HepG2 (cell line): Measurements from ENCODE around the gene AARSD1. TPM values are rescaled to one million over a fixed set of nuclear protein-coding genes. Genes with fewer than 3 reads are reported as not detected.
A peak's percentile ranks its signal among the peaks of the same experiment; 100 is the strongest.

Experiments used
- FOXM1 ChIP-seq: sonication (generic); formaldehyde crosslinking; IDR thresholded peaks from 2 replicates; pipeline ENCODE4 v1.5.0; 2020; ENCODE audit warnings: missing genetic modification reagents
- HIVEP1 ChIP-seq: sonication (generic); formaldehyde crosslinking; IDR thresholded peaks from 2 replicates; pipeline ENCODE4 v1.4.0; 2020; ENCODE audit warnings: mild to moderate bottlenecking, missing genetic modification reagents
- HNRNPK ChIP-seq: fragments of 200-400 bp; formaldehyde crosslinking; IDR thresholded peaks from 2 replicates; pipeline ENCODE4 v1.6.1; 2018; ENCODE audit warnings: low read length, low read depth, moderate library complexity, mild to moderate bottlenecking; ENCODE audit not compliant: poor library complexity, severe bottlenecking
- NFKB2 ChIP-seq: sonication (generic); formaldehyde crosslinking; IDR thresholded peaks from 2 replicates; pipeline ENCODE4 v1.4.0; 2020; ENCODE audit warnings: missing genetic modification reagents, borderline replicate concordance
- NONO ChIP-seq, 2 experiments: fragments of 450-650 bp in 1 of 2; sonication (generic) in 1 of 2; formaldehyde crosslinking in 1 of 2; IDR thresholded peaks in 1 of 2; conservative IDR thresholded peaks in 1 of 2; 2 replicates each; pipeline versions ENCODE4 v1.6.1 to v1.8.0; 2017 to 2022; ENCODE audit warnings: mild to moderate bottlenecking in 1 of 2, missing genetic modification reagents in 1 of 2, moderate library complexity in 1 of 2
- NR2C2 ChIP-seq: sonication (generic); formaldehyde crosslinking; IDR thresholded peaks from 2 replicates; pipeline ENCODE4 v1.4.0; 2020; ENCODE audit warnings: missing genetic modification reagents, mild to moderate bottlenecking, moderate library complexity, borderline replicate concordance
- RBAK ChIP-seq: sonication (generic); formaldehyde crosslinking; IDR thresholded peaks from 2 replicates; pipeline ENCODE4 v1.5.1; 2020; ENCODE audit warnings: mild to moderate bottlenecking, missing genetic modification reagents
- SMAD1 ChIP-seq: sonication (generic); formaldehyde crosslinking; IDR thresholded peaks from 2 replicates; pipeline ENCODE4 v1.4.0; 2020; ENCODE audit warnings: missing genetic modification reagents, low read depth, mild to moderate bottlenecking, borderline replicate concordance
- ZBTB42 ChIP-seq: sonication (generic); formaldehyde crosslinking; IDR thresholded peaks from 2 replicates; pipeline ENCODE4 v1.5.0; 2020; ENCODE audit warnings: mild to moderate bottlenecking, missing genetic modification reagents
- ZNF10 ChIP-seq: sonication (generic); formaldehyde crosslinking; IDR thresholded peaks from 2 replicates; pipeline ENCODE4 v1.4.0; 2020; ENCODE audit warnings: mild to moderate bottlenecking, low read depth, missing genetic modification reagents, borderline replicate concordance
- ZNF432 ChIP-seq: sonication (generic); formaldehyde crosslinking; IDR thresholded peaks from 2 replicates; pipeline ENCODE4 v1.5.0; 2020; ENCODE audit warnings: missing genetic modification reagents, mild to moderate bottlenecking, borderline replicate concordance
- ZNF446 ChIP-seq: sonication (generic); formaldehyde crosslinking; IDR thresholded peaks from 2 replicates; pipeline ENCODE4 v1.5.0; 2020; ENCODE audit warnings: mild to moderate bottlenecking, missing genetic modification reagents
- ZNF713 ChIP-seq: sonication (generic); formaldehyde crosslinking; IDR thresholded peaks from 2 replicates; pipeline ENCODE4 v1.4.0; 2020; ENCODE audit warnings: mild to moderate bottlenecking, missing genetic modification reagents
- polyA plus RNA-seq, 8 experiments: library from polyadenylated mRNA; depleted of rRNA in 3 of 8; stranded (reverse) in 7 of 8; unstranded in 1 of 8; fragments of >200 nt; fragmentation: Illumina TruSeq in 4 of 8; extraction: Trizol in 4 of 8; gene quantifications; 2 replicates each; pipeline versions ENCODE4 v1.2.1 to v1.2.3, GENCODE V29; 2011 to 2016; ENCODE audit warnings: low read depth in 4 of 8, missing spikeins in 1 of 8, mixed read lengths in 1 of 8; ENCODE audit not compliant: insufficient read depth in 1 of 8
- total RNA-seq, 5 experiments: library from RNA; depleted of rRNA; stranded (reverse); fragments of >200 nt; fragmentation: Illumina TruSeq; extraction: Trizol; gene quantifications; 2 replicates each; pipeline ENCODE4 v1.2.3, GENCODE V29; 2016; ENCODE audit warnings: low read depth in 1 of 5
- TF ChIP-seq, protein P1 (sequence below): sonication (generic); formaldehyde crosslinking; IDR thresholded peaks from 2 replicates; pipeline ENCODE4 v1.4.0; 2020; ENCODE audit warnings: low read depth, mild to moderate bottlenecking, missing genetic modification reagents
- TF ChIP-seq, protein P2 (sequence below): IDR thresholded peaks from 2 replicates; pipeline ENCODE4 v1.6.1; 2016; ENCODE audit warnings: missing genetic modification reagents, missing compliant biosample characterization
- TF ChIP-seq, protein P3 (sequence below): sonication (generic); formaldehyde crosslinking; IDR thresholded peaks from 2 replicates; pipeline ENCODE4 v1.4.0; 2020; ENCODE audit warnings: missing genetic modification reagents
- TF ChIP-seq, protein P4 (sequence below): sonication (generic); formaldehyde crosslinking; IDR thresholded peaks from 2 replicates; pipeline ENCODE4 v1.4.0; 2020; ENCODE audit warnings: mild to moderate bottlenecking, missing genetic modification reagents
- TF ChIP-seq, protein P5 (sequence below): sonication (generic); formaldehyde crosslinking; IDR thresholded peaks from 2 replicates; pipeline ENCODE4 v1.4.0; 2020; ENCODE audit warnings: missing genetic modification reagents
- TF ChIP-seq, protein P6 (sequence below): sonication (generic); formaldehyde crosslinking; IDR thresholded peaks from 2 replicates; pipeline ENCODE4 v1.4.0; 2020; ENCODE audit warnings: mild to moderate bottlenecking, low read depth, missing genetic modification reagents

The AARSD1 gene
- total and polyA plus RNA-seq, 2 of the 13 experiments (the other 11 are each of a cell fraction or from before 2014, with no cell fraction given), result 24.7 to 29.3 TPM

DNA sequence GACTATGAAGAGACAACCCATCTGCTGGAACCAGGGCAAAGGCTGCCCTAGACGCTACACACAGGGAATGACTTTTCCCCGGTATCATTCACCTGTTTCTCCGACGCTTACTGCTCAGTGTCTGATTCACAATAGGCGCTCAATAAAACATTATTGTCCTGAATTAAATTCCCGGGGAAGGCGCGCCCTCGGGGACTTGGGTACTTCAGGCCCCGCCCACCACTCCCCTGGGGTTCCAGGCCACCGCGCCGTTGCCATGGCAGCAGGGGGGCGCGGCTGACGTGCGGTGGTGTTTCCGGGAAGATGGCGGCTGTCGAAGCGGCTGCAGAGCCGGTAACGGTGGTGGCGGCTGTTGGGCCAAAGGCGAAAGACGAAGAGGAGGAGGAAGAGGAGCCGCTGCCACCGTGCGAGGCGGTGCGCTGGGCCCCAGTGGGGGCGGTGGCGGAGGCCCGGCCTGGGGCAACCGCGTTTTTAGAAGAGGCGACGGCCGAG lies 16.1 kb upstream of the AARSD1 start, which contains the start of gene RUNDC1 (continued):
- TF ChIP-seq NR2C2 (CRISPR knock-in tag) (0 out of 2 replicates have a peak, but pooled peaks have one; percentile 56), SMAD1 (CRISPR knock-in tag) (no peak), HIVEP1 (no peak; the same call in 1 of the 2 replicates), NONO (IDR thresholded peaks at IDR 0.05) (no peak), NONO (CRISPR knock-in tag; conservative IDR thresholded peaks at IDR 0.05) (peak; percentile 90), ZBTB42 (0 out of 2 replicates have a peak, but pooled peaks have one; percentile 2), HNRNPK (no peak), NFKB2 (peak; percentile 10; the same call in 1 of the 2 replicates), ZNF432 (no peak), ZNF713 (no peak), RBAK (CRISPR knock-in tag) (no peak), ZNF10 (CRISPR knock-in tag) (no peak), ZNF446 (CRISPR knock-in tag) (no peak), FOXM1 (CRISPR knock-in tag) (no peak)
- TF ChIP-seq, protein P1, sequence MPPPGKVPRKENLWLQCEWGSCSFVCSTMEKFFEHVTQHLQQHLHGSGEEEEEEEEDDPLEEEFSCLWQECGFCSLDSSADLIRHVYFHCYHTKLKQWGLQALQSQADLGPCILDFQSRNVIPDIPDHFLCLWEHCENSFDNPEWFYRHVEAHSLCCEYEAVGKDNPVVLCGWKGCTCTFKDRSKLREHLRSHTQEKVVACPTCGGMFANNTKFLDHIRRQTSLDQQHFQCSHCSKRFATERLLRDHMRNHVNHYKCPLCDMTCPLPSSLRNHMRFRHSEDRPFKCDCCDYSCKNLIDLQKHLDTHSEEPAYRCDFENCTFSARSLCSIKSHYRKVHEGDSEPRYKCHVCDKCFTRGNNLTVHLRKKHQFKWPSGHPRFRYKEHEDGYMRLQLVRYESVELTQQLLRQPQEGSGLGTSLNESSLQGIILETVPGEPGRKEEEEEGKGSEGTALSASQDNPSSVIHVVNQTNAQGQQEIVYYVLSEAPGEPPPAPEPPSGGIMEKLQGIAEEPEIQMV, result no peak
- TF ChIP-seq, protein P2, sequence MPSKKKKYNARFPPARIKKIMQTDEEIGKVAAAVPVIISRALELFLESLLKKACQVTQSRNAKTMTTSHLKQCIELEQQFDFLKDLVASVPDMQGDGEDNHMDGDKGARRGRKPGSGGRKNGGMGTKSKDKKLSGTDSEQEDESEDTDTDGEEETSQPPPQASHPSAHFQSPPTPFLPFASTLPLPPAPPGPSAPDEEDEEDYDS, result peak; percentile 65
- TF ChIP-seq, protein P3, sequence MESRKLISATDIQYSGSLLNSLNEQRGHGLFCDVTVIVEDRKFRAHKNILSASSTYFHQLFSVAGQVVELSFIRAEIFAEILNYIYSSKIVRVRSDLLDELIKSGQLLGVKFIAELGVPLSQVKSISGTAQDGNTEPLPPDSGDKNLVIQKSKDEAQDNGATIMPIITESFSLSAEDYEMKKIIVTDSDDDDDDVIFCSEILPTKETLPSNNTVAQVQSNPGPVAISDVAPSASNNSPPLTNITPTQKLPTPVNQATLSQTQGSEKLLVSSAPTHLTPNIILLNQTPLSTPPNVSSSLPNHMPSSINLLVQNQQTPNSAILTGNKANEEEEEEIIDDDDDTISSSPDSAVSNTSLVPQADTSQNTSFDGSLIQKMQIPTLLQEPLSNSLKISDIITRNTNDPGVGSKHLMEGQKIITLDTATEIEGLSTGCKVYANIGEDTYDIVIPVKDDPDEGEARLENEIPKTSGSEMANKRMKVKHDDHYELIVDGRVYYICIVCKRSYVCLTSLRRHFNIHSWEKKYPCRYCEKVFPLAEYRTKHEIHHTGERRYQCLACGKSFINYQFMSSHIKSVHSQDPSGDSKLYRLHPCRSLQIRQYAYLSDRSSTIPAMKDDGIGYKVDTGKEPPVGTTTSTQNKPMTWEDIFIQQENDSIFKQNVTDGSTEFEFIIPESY (CRISPR knock-in tag), result no peak
- TF ChIP-seq, protein P4, sequence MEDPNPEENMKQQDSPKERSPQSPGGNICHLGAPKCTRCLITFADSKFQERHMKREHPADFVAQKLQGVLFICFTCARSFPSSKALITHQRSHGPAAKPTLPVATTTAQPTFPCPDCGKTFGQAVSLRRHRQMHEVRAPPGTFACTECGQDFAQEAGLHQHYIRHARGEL, result 0 out of 2 replicates have a peak, but pooled peaks have one; percentile 60
- TF ChIP-seq, protein P5, sequence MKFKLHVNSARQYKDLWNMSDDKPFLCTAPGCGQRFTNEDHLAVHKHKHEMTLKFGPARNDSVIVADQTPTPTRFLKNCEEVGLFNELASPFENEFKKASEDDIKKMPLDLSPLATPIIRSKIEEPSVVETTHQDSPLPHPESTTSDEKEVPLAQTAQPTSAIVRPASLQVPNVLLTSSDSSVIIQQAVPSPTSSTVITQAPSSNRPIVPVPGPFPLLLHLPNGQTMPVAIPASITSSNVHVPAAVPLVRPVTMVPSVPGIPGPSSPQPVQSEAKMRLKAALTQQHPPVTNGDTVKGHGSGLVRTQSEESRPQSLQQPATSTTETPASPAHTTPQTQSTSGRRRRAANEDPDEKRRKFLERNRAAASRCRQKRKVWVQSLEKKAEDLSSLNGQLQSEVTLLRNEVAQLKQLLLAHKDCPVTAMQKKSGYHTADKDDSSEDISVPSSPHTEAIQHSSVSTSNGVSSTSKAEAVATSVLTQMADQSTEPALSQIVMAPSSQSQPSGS (CRISPR knock-in tag), result peak; percentile 44; the same call in 1 of the 2 replicates
- TF ChIP-seq, protein P6, sequence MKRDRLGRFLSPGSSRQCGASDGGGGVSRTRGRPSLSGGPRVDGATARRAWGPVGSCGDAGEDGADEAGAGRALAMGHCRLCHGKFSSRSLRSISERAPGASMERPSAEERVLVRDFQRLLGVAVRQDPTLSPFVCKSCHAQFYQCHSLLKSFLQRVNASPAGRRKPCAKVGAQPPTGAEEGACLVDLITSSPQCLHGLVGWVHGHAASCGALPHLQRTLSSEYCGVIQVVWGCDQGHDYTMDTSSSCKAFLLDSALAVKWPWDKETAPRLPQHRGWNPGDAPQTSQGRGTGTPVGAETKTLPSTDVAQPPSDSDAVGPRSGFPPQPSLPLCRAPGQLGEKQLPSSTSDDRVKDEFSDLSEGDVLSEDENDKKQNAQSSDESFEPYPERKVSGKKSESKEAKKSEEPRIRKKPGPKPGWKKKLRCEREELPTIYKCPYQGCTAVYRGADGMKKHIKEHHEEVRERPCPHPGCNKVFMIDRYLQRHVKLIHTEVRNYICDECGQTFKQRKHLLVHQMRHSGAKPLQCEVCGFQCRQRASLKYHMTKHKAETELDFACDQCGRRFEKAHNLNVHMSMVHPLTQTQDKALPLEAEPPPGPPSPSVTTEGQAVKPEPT (CRISPR knock-in tag), result no peak
